ENCODE data around the gene ILDR2.

DNA sequence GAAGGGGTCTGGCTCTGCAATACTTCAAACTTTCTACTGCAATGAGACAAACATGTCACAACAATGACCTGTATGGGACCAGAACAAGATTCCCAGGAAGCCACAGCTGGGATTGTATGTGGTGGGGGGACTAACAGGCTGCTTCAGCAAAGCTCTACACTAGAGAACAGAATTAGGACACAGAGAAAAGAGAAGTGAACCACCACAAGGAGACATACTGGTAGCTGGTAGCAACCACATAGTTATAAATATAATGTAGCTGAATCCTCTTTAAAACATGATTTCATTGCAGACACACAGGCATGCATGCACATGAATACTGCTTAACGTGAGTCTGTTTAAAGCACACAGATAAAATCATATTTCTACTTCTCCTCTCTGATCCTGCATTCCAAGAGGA, 3.5 kb upstream of the ILDR2 start:
- TF ChIP-seq, protein P1, sequence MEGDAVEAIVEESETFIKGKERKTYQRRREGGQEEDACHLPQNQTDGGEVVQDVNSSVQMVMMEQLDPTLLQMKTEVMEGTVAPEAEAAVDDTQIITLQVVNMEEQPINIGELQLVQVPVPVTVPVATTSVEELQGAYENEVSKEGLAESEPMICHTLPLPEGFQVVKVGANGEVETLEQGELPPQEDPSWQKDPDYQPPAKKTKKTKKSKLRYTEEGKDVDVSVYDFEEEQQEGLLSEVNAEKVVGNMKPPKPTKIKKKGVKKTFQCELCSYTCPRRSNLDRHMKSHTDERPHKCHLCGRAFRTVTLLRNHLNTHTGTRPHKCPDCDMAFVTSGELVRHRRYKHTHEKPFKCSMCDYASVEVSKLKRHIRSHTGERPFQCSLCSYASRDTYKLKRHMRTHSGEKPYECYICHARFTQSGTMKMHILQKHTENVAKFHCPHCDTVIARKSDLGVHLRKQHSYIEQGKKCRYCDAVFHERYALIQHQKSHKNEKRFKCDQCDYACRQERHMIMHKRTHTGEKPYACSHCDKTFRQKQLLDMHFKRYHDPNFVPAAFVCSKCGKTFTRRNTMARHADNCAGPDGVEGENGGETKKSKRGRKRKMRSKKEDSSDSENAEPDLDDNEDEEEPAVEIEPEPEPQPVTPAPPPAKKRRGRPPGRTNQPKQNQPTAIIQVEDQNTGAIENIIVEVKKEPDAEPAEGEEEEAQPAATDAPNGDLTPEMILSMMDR (IDR thresholded peaks at IDR 0.05): no peak
- no peak for TF ChIP-seq POLR2AphosphoS5 (IDR thresholded peaks at IDR 0.05)
- no peak for TF ChIP-seq POLR2A (IDR thresholded peaks at IDR 0.05)
- no peak for TF ChIP-seq EP300 (IDR thresholded peaks at IDR 0.05)
